ENCODE results near the gene SAP30. TPM values are rescaled to one million over a fixed set of nuclear protein-coding genes. Genes with fewer than 3 reads are reported as not detected.

SAP30 gene
- total RNA-seq, 4 donors from 2014 or later: 22.2 to 47.9 (median 29.8) TPM

GRCh38 chr4:173379929-173380328, 9.2 kb downstream of the SAP30 start:
- TF ChIP-seq POLR2A (IDR thresholded peaks at IDR 0.05): no peak
- TF ChIP-seq, protein P1, sequence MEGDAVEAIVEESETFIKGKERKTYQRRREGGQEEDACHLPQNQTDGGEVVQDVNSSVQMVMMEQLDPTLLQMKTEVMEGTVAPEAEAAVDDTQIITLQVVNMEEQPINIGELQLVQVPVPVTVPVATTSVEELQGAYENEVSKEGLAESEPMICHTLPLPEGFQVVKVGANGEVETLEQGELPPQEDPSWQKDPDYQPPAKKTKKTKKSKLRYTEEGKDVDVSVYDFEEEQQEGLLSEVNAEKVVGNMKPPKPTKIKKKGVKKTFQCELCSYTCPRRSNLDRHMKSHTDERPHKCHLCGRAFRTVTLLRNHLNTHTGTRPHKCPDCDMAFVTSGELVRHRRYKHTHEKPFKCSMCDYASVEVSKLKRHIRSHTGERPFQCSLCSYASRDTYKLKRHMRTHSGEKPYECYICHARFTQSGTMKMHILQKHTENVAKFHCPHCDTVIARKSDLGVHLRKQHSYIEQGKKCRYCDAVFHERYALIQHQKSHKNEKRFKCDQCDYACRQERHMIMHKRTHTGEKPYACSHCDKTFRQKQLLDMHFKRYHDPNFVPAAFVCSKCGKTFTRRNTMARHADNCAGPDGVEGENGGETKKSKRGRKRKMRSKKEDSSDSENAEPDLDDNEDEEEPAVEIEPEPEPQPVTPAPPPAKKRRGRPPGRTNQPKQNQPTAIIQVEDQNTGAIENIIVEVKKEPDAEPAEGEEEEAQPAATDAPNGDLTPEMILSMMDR (IDR thresholded peaks at IDR 0.05): no peak
- intact Hi-C loops (cut with DNase I): no loop called here
- peaks cover 0 to 4% of the 10 kb centered on the region in 2 donors for H3K4me1 ChIP-seq
- H3K36me3 ChIP-seq: no peaks in the 10 kb centered on the region
- no peak overlapping the region for H3K27ac ChIP-seq
- DNase-seq: no peak
- H3K4me3 ChIP-seq (replicated peaks in 1 of 3): no peak overlapping the region
- WGBS, 2 donors: 97 to 98% methylated on average over 3 of the region's 3 CpGs
- no peaks in the 10 kb centered on the region for H3K27me3 ChIP-seq
- H3K9me3 ChIP-seq: no peaks in the 10 kb centered on the region

GRCh38 chr4:173380987-173381386, 10.2 kb downstream of the SAP30 start:
- intact Hi-C loops (cut with DNase I): no loop called here
- Histone ChIP-seq H3K27ac (no peak overlapping the region), H3K36me3 (no peaks in the 10 kb centered on the region), H3K27me3 (no peaks in the 10 kb centered on the region), H3K4me1 (peaks cover 0 to 4% of the 10 kb centered on the region in 2 donors), H3K4me3 (replicated peaks in 1 of 3) (no peak overlapping the region), H3K9me3 (no peaks in the 10 kb centered on the region)
- DNase-seq: no peak
- TF ChIP-seq, protein P1 (IDR thresholded peaks at IDR 0.05): no peak
- TF ChIP-seq POLR2A (IDR thresholded peaks at IDR 0.05): no peak

DNA sequence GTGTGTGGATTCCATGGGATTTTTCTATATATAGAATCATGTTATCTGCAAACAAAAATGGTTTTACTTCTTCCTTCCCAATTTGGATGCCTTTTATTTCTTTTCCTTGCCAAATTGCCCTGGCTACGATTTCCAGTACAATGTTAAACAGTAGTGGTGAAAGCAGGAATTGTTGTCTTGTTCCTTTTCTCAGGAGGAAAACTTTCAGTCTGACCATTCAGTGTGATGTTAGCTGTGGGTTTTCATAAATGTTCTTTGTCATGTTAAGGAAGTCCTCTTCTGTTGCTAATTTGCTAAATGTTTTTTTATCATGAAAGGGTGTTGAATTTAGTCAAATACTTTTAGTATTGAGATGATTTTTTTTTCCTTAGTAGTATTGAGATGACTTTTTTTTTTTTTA, 10.9 kb downstream of the SAP30 start:
- H3K27ac ChIP-seq: no peak overlapping the region
- DNase-seq: no peak
- H3K36me3 ChIP-seq: no peaks in the 10 kb centered on the region
- H3K4me1 ChIP-seq: peaks cover 0 to 4% of the 10 kb centered on the region in 2 donors
- H3K4me3 ChIP-seq (replicated peaks in 1 of 3): no peak overlapping the region
- WGBS, 2 donors: 53 to 56% methylated on average over 1 of the region's 1 CpG
- no peak for TF ChIP-seq POLR2A (IDR thresholded peaks at IDR 0.05)
- TF ChIP-seq, protein P1 (IDR thresholded peaks at IDR 0.05): no peak
- intact Hi-C loops (cut with DNase I): no loop called here
- H3K9me3 ChIP-seq: no peaks in the 10 kb centered on the region
- no peaks in the 10 kb centered on the region for H3K27me3 ChIP-seq

DNA sequence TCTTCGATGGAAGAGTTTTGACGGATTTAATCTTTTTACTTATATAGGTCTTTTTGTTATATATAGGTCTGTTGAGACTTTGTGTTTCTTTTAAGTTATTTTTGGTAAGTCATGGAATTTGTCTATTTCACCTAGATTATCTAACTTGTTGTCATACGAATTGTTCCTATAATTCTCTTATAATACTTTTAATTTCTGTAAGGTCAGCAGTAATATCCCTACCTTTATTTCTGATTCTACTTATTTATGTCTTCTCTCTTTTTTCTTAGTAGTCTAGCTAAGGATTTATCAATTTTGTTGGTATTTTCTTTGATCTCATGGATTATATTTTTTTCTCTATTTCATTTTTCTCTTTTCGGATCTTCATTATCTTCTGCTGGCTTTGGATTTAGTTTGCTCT, 11.6 kb downstream of the SAP30 start:
- TF ChIP-seq, protein P1 (IDR thresholded peaks at IDR 0.05): no peak
- WGBS, 2 donors: 97 to 98% methylated on average over 4 of the region's 4 CpGs
- Histone ChIP-seq H3K27ac (no peak overlapping the region), H3K4me1 (peaks cover 0 to 4% of the 10 kb centered on the region in 2 donors), H3K4me3 (replicated peaks in 1 of 3) (no peak overlapping the region), H3K36me3 (no peaks in the 10 kb centered on the region), H3K9me3 (no peaks in the 10 kb centered on the region), H3K27me3 (no peaks in the 10 kb centered on the region)
- intact Hi-C loops (cut with DNase I): no loop called here
- no peak for DNase-seq

DNA sequence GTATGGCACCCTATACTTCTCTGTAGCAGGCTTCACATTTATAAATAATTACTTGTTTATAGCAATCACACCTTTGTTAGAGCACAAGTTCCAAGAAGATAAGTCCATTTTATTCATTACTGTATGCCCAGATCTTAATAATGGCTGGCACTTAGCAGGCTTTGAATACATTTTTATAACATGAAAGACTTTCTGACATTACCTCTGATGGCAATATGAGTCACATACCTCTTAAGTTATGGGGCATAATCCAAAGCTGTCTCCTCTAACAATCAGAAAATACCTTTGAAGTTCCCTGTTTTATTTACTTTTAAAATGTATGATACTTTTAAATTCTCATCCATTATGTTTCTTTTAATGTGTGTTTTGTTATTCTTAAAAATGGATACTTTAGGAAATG, 16.0 kb downstream of the SAP30 start:
- no peaks in the 10 kb centered on the region for H3K36me3 ChIP-seq
- no peak for TF ChIP-seq POLR2A (IDR thresholded peaks at IDR 0.05)
- TF ChIP-seq, protein P1 (IDR thresholded peaks at IDR 0.05): no peak
- H3K4me1 ChIP-seq: peaks cover under 1 to 7% of the 10 kb centered on the region in 2 donors
- intact Hi-C loops (cut with DNase I): no loop called here
- no peak overlapping the region for H3K27ac ChIP-seq
- no peaks in the 10 kb centered on the region for H3K27me3 ChIP-seq
- no peak for DNase-seq
- no peaks in the 10 kb centered on the region for H3K9me3 ChIP-seq
- no peak overlapping the region for H3K4me3 ChIP-seq (replicated peaks in 1 of 3)

All from thyroid gland (tissue), 4 donors.